Mammary epithelial cell (primary cell): ENCODE measurements around the gene ZBED2.

ENCODE experiments used
- EZH2 ChIP-seq: IDR thresholded peaks from 2 replicates; pipeline ENCODE4 v1.6.1; 2012; ENCODE audit warnings: low read length, inconsistent platforms, borderline replicate concordance
- TF ChIP-seq, protein P1 (sequence below), 2 donors: IDR thresholded peaks in 1 of 2; conservative IDR thresholded peaks in 1 of 2; 2 replicates each; pipeline ENCODE4 v1.5.1; 2011 to 2012; ENCODE audit warnings: inconsistent platforms in 2 of 2, low read length in 2 of 2, mild to moderate bottlenecking in 2 of 2, control low read depth in 1 of 2, low read depth in 1 of 2; ENCODE audit not compliant: insufficient read depth in 1 of 2; ENCODE audit errors: extremely low read depth in 1 of 2

DNA sequence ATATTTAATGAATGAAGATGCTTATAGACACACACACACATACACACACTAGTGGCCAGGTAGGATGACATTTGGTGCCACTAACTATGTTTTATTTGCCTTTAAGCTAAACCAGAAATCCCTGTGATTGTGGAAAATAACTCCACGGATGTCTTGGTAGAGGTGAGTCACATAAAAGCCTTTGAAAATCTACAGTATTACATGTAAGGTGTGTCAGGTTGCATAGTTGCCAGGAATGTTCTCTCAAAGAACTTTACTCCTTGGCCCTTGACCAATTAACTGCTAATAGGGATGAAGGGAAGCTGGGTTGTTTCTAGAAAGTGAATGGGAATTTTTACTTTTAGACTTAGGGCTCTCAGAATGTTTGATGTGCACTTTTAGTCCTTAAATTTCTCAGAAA lies 9.9 kb downstream of the ZBED2 start:
- TF ChIP-seq, protein P1, sequence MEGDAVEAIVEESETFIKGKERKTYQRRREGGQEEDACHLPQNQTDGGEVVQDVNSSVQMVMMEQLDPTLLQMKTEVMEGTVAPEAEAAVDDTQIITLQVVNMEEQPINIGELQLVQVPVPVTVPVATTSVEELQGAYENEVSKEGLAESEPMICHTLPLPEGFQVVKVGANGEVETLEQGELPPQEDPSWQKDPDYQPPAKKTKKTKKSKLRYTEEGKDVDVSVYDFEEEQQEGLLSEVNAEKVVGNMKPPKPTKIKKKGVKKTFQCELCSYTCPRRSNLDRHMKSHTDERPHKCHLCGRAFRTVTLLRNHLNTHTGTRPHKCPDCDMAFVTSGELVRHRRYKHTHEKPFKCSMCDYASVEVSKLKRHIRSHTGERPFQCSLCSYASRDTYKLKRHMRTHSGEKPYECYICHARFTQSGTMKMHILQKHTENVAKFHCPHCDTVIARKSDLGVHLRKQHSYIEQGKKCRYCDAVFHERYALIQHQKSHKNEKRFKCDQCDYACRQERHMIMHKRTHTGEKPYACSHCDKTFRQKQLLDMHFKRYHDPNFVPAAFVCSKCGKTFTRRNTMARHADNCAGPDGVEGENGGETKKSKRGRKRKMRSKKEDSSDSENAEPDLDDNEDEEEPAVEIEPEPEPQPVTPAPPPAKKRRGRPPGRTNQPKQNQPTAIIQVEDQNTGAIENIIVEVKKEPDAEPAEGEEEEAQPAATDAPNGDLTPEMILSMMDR (conservative IDR thresholded peaks at IDR 0.05 in 1 of 2, IDR thresholded peaks at IDR 0.05 in 1 of 2; ENCODE audit: extremely low read depth in 1 of 2, insufficient read depth in 1 of 2, low read depth in 1 of 2, low read length in 2 of 2), result no peak
- no peak for TF ChIP-seq EZH2
